ENCODE measurements around the gene OR51G1. TPM values are rescaled to one million over a fixed set of nuclear protein-coding genes. Genes with fewer than 3 reads are reported as not detected.
"Not testable (repeated sequence)": the region's sequence is repeated elsewhere in the genome, so short reads cannot be mapped to it uniquely, and the experiment has no call there.

The OR51G1 gene, protein sequence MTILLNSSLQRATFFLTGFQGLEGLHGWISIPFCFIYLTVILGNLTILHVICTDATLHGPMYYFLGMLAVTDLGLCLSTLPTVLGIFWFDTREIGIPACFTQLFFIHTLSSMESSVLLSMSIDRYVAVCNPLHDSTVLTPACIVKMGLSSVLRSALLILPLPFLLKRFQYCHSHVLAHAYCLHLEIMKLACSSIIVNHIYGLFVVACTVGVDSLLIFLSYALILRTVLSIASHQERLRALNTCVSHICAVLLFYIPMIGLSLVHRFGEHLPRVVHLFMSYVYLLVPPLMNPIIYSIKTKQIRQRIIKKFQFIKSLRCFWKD
- total RNA-seq: not detected

DNA sequence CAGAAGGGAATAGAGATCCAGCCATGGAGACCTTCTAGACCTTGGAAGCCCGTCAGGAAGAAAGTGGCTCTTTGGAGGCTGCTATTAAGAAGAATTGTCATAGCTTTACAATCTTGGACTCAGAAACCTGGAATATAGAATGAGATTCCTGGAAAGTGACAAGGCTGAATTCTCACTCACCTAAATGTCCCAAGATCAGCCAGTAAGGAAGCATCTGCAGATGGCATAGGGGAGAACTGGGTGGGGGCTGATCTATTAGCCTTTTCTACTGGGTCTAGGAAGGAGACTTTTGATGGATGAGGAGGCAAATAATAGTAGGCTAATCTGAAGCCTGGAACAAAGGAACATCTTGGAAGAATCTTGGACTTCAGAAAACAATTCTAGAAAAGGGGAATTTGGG, at the start of gene OR51G1:
TSS of gene OR51G1 (minus strand) at position 101 of the 400 bp plus-strand sequence. CDS start at position 101, 0 bp downstream.
- TF ChIP-seq POLR2A (IDR thresholded peaks at IDR 0.05) (no peak), EP300 (IDR thresholded peaks at IDR 0.05; ENCODE audit: low read depth) (no peak), POLR2AphosphoS5 (IDR thresholded peaks at IDR 0.05) (no peak)
- TF ChIP-seq, protein P1, sequence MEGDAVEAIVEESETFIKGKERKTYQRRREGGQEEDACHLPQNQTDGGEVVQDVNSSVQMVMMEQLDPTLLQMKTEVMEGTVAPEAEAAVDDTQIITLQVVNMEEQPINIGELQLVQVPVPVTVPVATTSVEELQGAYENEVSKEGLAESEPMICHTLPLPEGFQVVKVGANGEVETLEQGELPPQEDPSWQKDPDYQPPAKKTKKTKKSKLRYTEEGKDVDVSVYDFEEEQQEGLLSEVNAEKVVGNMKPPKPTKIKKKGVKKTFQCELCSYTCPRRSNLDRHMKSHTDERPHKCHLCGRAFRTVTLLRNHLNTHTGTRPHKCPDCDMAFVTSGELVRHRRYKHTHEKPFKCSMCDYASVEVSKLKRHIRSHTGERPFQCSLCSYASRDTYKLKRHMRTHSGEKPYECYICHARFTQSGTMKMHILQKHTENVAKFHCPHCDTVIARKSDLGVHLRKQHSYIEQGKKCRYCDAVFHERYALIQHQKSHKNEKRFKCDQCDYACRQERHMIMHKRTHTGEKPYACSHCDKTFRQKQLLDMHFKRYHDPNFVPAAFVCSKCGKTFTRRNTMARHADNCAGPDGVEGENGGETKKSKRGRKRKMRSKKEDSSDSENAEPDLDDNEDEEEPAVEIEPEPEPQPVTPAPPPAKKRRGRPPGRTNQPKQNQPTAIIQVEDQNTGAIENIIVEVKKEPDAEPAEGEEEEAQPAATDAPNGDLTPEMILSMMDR (IDR thresholded peaks at IDR 0.05): no peak
- H3K9me3 ChIP-seq: no peaks in the 10 kb centered on the region
- no peaks in the 10 kb centered on the region for H3K4me1 ChIP-seq
- no peaks in the 10 kb centered on the region for H3K27me3 ChIP-seq
- in situ Hi-C loops (cut with MboI; ENCODE audit: low pct_ligation_motif_present in 1 of 4, low pct_unique_long_range_greater_than_20kb in 1 of 4, low sequenced_read_pairs in 3 of 4) (loop anchor here in 1 of 4 donors (25.0 kb wide), 1 partner anchor 88 kb away; no protein-coding TSS in a partner anchor), intact Hi-C loops (cut with DNase I; ENCODE audit: low total_unique reads) (no loop called here)
- DNase-seq: no peak
- no peak within 1 kb of the TSS for H3K27ac ChIP-seq
- WGBS, 2 donors (ENCODE audit: low coverage in 1 of 2): 86 to 88% methylated on average over 1 of the region's 1 CpG
- no peak within 1 kb of the TSS for H3K4me3 ChIP-seq
- H3K36me3 ChIP-seq: no peaks in the 10 kb centered on the region

DNA sequence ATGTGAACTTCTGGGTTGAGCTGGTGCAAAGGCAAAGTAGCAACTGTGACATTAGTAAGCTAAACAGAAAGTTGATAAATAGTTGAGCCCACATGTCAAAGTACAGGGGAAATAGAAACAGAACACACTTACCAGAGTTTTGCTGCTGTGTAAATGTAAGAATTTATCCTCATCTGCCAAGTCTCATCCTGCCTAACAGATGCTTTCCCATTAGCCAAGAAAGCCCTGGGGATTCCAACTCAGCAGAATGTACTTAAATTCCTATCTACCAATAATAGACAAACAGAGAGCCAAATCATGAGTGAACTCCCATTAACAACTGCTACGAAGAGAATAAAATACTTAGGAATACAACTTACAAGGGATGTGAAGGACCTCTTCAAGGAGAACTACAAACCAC, 38.7 kb upstream of the OR51G1 start:
- no peaks in the 10 kb centered on the region for H3K36me3 ChIP-seq
- 73% methylated on average over 1 of the region's 1 CpG; no CpG with 5 or more reads in 1 of the 2 donors for WGBS, 2 donors (ENCODE audit: low coverage in 1 of 2)

DNA sequence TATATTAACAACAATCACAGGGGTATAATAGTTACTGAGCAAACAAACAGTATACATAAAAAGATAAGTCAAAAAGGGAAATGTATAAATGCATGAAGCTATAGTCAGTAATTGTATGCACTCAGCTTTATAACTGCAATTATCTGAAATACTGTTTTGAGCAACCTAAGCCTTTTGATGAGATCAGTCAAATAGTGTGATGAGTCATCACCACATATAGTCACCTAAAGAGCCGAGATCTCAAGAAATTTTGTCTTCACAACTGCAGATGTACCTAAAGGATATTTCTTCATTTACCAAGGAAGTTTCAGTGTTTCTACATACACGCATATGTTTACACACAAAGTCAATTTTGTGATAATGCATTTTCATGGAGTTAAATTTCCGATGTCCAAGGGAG, 36.7 kb upstream of the OR51G1 start:
- intact Hi-C loops (cut with DNase I; ENCODE audit: low total_unique reads): no loop called here
- Histone ChIP-seq H3K27ac (no peak overlapping the region), H3K27me3 (no peaks in the 10 kb centered on the region), H3K9me3 (no peaks in the 10 kb centered on the region), H3K36me3 (no peaks in the 10 kb centered on the region), H3K4me3 (no peak overlapping the region), H3K4me1 (no peaks in the 10 kb centered on the region)
- TF ChIP-seq, protein P1 (IDR thresholded peaks at IDR 0.05): no peak
- no peak for TF ChIP-seq POLR2A (IDR thresholded peaks at IDR 0.05)
- TF ChIP-seq POLR2AphosphoS5 (IDR thresholded peaks at IDR 0.05): no peak
- no peak for DNase-seq
- 47 to 57% methylated on average over 3 of the region's 3 CpGs for WGBS, 2 donors (ENCODE audit: low coverage in 1 of 2)
- in situ Hi-C loops (cut with MboI; ENCODE audit: low pct_ligation_motif_present in 1 of 4, low pct_unique_long_range_greater_than_20kb in 1 of 4, low sequenced_read_pairs in 3 of 4): no loop called here

More for the DNA sequence above, 38.7 kb upstream of the OR51G1 start:
- H3K27ac ChIP-seq: no peak overlapping the region
- H3K9me3 ChIP-seq: no peaks in the 10 kb centered on the region
- no peaks in the 10 kb centered on the region for H3K27me3 ChIP-seq
- in situ Hi-C loops (cut with MboI; ENCODE audit: low pct_ligation_motif_present in 1 of 4, low pct_unique_long_range_greater_than_20kb in 1 of 4, low sequenced_read_pairs in 3 of 4): no loop called here
- no peak for TF ChIP-seq POLR2AphosphoS5 (IDR thresholded peaks at IDR 0.05)
- TF ChIP-seq, protein P1 (IDR thresholded peaks at IDR 0.05): no peak
- TF ChIP-seq POLR2A (IDR thresholded peaks at IDR 0.05): no peak
- no peak for TF ChIP-seq EP300 (IDR thresholded peaks at IDR 0.05; ENCODE audit: low read depth)
- intact Hi-C loops (cut with DNase I; ENCODE audit: low total_unique reads): no loop called here
- no peaks in the 10 kb centered on the region for H3K4me1 ChIP-seq
- DNase-seq: no peak
- no peak overlapping the region for H3K4me3 ChIP-seq

DNA sequence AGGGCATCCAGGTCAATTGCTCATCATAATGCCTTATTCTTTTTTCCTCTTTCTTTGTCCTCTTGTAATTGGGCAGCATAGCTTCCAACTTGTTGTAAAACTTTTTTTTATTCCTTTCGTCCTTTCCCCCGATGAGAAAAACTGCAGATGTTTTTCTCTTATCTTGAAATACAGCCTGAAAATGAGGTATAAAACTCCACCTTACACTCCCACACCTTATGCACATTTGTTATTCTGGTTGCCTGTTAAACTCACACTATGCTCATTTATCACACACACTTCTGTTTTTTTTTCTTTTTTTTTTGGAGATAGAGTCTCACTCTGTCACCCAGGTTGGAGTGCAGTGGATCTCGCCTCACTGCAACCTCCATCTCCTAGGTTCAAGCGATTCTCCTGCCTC, 33.3 kb upstream of the OR51G1 start:
- intact Hi-C loops (cut with DNase I; ENCODE audit: low total_unique reads) (no loop called here), in situ Hi-C loops (cut with MboI; ENCODE audit: low pct_ligation_motif_present in 1 of 4, low pct_unique_long_range_greater_than_20kb in 1 of 4, low sequenced_read_pairs in 3 of 4) (no loop called here)
- DNase-seq: no peak
- no peak overlapping the region for H3K4me3 ChIP-seq
- H3K27me3 ChIP-seq: no peaks in the 10 kb centered on the region
- 53 to 59% methylated on average over 2 to 4 of the region's 4 CpGs for WGBS, 2 donors (ENCODE audit: low coverage in 1 of 2)
- TF ChIP-seq EP300 (IDR thresholded peaks at IDR 0.05; ENCODE audit: low read depth): no peak
- TF ChIP-seq POLR2AphosphoS5 (IDR thresholded peaks at IDR 0.05): no peak
- no peak for TF ChIP-seq POLR2A (IDR thresholded peaks at IDR 0.05)
- TF ChIP-seq, protein P1 (IDR thresholded peaks at IDR 0.05): no peak
- no peaks in the 10 kb centered on the region for H3K9me3 ChIP-seq
- no peaks in the 10 kb centered on the region for H3K4me1 ChIP-seq
- H3K27ac ChIP-seq: no peak overlapping the region
- H3K36me3 ChIP-seq: no peaks in the 10 kb centered on the region

DNA sequence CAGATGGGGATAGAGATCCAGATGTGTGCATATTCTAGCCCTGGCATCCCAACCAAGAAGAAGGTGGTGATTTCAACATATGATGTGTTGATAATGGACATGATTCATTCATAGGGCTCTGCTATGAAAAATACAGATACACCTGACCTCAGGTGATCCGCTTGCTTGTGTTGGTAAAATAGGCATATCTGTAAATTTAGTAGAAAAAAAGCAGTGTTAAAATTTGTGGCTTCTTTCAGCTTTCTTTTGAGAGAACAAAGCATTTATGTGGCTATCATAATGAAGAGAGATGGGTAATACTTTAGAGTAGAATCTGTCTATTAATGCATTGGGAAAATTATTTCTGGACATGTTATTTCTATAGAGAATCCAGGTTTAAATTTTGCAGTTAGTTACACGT, 31.5 kb upstream of the OR51G1 start, which contains the start of gene OR51A2:
TSS of gene OR51A2 (minus strand) at position 101 of the 400 bp plus-strand sequence. CDS start at position 101, 0 bp downstream.
- H3K4me1 ChIP-seq; in situ Hi-C loops (cut with MboI; ENCODE audit: low pct_ligation_motif_present in 1 of 4, low pct_unique_long_range_greater_than_20kb in 1 of 4, low sequenced_read_pairs in 3 of 4); H3K36me3 ChIP-seq; H3K27me3 ChIP-seq; H3K4me3 ChIP-seq; H3K9me3 ChIP-seq; H3K27ac ChIP-seq; DNase-seq; intact Hi-C loops (cut with DNase I; ENCODE audit: low total_unique reads): not testable (repeated sequence)
- WGBS, 2 donors (ENCODE audit: low coverage in 1 of 2): 75 to 79% methylated on average over 2 of the region's 2 CpGs
